WTC11 (cell line): ENCODE results near the gene FOXP1.

ENCODE experiments used
- ESRRA ChIP-seq: sonication (generic); formaldehyde crosslinking; IDR thresholded peaks from 2 replicates; pipeline ENCODE4 v1.8.1; 2022; ENCODE audit warnings: mild to moderate bottlenecking, missing genetic modification reagents, borderline replicate concordance
- FOXK1 ChIP-seq: sonication (generic); formaldehyde crosslinking; IDR thresholded peaks from 2 replicates; pipeline ENCODE4 v1.8.0; 2022; ENCODE audit warnings: mild to moderate bottlenecking, moderate library complexity, missing genetic modification reagents
- ZNF671 ChIP-seq: fragments of 250-450 bp; sonication (Bioruptor Pico); IDR thresholded peaks from 2 replicates; pipeline ENCODE4 v1.8.0; 2021; ENCODE audit warnings: mild to moderate bottlenecking
- TF ChIP-seq, protein P1 (sequence below): sonication (generic); formaldehyde crosslinking; IDR thresholded peaks from 2 replicates; pipeline ENCODE4 v1.8.0; 2023; ENCODE audit warnings: missing genetic modification reagents, mild to moderate bottlenecking, borderline replicate concordance

DNA sequence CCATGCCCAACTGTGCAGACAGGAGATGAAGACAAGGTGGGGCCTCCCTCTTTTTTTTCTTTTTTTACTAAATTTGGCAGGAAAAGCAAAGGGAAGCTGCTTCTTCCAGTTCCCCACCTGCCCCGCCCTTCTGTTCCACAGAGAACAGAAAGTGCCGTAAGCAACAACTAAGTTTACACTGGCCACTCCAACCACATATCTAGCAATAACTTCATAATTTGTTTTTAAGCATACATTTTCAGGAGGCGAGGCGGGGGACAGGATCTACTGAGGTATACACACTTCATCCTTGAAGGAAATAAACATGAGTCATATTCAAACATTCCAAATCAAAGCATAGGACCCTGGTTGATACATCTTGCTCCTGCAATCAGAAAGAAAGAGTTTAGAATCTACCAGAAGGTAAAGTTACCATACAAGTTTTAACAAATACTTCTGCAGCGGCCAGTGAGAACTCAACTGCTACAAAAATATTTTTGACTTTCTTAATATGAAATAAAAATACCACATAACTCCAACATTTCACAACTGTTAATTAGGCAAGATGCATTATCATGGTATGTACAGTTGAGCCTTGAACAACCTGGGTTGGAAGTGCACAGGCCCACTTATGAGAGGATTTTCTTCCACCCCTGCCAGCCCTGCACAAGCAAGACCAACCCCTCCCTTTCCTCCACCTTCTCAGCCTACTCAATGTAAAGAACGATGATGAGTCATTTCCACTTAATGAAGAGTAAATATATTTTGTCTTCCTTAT, 50.7 kb downstream of the FOXP1 start:
- no peak for TF ChIP-seq ESRRA
- TF ChIP-seq FOXK1 = no peak
- no peak for TF ChIP-seq ZNF671 (CRISPR knock-in tag)
- TF ChIP-seq, protein P1, sequence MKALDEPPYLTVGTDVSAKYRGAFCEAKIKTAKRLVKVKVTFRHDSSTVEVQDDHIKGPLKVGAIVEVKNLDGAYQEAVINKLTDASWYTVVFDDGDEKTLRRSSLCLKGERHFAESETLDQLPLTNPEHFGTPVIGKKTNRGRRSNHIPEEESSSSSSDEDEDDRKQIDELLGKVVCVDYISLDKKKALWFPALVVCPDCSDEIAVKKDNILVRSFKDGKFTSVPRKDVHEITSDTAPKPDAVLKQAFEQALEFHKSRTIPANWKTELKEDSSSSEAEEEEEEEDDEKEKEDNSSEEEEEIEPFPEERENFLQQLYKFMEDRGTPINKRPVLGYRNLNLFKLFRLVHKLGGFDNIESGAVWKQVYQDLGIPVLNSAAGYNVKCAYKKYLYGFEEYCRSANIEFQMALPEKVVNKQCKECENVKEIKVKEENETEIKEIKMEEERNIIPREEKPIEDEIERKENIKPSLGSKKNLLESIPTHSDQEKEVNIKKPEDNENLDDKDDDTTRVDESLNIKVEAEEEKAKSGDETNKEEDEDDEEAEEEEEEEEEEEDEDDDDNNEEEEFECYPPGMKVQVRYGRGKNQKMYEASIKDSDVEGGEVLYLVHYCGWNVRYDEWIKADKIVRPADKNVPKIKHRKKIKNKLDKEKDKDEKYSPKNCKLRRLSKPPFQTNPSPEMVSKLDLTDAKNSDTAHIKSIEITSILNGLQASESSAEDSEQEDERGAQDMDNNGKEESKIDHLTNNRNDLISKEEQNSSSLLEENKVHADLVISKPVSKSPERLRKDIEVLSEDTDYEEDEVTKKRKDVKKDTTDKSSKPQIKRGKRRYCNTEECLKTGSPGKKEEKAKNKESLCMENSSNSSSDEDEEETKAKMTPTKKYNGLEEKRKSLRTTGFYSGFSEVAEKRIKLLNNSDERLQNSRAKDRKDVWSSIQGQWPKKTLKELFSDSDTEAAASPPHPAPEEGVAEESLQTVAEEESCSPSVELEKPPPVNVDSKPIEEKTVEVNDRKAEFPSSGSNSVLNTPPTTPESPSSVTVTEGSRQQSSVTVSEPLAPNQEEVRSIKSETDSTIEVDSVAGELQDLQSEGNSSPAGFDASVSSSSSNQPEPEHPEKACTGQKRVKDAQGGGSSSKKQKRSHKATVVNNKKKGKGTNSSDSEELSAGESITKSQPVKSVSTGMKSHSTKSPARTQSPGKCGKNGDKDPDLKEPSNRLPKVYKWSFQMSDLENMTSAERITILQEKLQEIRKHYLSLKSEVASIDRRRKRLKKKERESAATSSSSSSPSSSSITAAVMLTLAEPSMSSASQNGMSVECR (CRISPR knock-in tag) = no peak
